Measurements from ENCODE around the gene ZNF212.
"Not testable (repeated sequence)": the region's sequence is repeated elsewhere in the genome, so short reads cannot be mapped to it uniquely, and the experiment has no call there.

The ZNF212 gene

DNA sequence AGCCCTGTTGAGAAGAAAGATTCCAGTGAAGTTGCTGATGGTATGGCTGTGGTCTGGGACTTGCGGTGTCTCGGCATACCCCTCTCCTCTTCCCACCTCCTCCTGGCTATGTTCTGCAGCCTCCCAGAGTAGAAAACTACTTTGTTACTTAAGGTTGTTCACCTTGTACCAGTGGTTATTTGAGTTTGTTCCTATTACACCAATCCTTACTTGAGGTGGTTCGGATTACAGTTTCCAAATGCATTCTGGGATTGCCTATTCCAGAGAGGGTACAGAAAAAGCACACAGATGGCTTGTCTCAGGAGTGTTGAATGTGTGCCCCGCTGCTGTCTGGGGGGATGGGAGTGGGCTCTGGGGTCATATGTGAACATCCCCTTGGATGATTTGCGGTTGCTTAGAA, 15.7 kb downstream of the ZNF212 start:
- DNase-seq, result no peak

DNA sequence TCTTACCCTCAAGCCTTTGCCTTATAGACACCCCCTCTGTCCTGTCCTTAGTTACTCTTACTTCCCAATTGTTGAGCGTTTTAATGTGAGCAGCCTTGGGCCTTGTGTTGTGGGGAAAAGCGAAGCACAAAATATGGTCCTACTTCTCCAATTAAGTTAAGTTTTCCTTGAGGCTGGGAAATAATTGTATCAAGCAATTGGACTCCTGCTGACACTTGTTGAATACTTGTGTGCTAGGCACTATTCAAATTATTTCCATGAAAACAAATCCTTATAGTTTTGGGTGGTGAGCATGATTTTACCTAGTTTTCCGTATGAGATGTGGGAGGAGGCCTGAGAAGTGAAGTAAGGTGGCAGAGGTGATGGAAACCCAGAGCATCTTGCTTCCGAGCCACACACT, 17.1 kb downstream of the ZNF212 start:
- no peak for DNase-seq

DNA sequence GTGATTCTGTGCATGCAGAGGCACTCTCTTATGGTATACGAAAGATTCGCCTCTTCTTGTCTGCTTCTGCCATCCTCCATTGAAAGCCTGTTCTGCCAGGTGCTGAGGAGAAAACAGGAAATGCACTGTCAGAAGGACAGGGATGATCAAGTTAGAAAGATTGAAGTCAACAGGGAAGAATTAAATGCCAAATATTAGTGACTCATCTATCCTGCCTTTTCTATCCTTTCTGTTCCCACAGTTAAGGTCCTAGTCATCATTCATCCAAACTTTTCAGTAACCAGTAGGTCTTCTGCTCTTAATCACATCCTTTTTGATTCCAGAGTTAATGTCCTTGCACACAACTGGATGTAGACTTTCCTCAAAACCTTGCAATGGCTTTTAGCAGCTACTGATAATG, 17.7 kb downstream of the ZNF212 start:
- no peak for DNase-seq

DNA sequence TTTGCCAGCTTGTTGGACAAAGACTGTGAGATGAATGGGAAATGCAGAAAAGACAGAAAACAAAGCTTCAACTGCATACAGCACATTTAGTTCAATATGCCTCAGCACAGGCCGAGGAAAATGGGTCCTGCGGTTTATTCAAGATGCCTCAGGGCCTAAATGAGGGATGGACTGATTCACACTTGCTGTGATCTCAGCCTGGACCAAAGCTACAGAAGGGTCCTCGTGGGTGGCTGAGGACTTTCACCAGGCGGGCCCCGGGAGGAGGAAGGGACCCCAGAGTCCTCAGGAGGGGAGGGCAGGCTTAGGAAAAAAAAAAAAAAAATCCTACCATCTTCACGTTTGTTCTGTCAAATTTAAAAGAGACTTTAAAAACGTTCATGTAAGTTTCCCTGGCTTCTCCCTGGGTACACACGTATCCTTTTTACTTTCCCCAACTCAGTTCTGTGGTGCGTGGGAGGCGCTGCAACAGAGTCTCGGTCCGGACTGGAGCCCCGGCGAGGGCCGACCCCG, 21.9 kb downstream of the ZNF212 start:
- DNase-seq, result peak in 1 of 2 donors; percentile 33

DNA sequence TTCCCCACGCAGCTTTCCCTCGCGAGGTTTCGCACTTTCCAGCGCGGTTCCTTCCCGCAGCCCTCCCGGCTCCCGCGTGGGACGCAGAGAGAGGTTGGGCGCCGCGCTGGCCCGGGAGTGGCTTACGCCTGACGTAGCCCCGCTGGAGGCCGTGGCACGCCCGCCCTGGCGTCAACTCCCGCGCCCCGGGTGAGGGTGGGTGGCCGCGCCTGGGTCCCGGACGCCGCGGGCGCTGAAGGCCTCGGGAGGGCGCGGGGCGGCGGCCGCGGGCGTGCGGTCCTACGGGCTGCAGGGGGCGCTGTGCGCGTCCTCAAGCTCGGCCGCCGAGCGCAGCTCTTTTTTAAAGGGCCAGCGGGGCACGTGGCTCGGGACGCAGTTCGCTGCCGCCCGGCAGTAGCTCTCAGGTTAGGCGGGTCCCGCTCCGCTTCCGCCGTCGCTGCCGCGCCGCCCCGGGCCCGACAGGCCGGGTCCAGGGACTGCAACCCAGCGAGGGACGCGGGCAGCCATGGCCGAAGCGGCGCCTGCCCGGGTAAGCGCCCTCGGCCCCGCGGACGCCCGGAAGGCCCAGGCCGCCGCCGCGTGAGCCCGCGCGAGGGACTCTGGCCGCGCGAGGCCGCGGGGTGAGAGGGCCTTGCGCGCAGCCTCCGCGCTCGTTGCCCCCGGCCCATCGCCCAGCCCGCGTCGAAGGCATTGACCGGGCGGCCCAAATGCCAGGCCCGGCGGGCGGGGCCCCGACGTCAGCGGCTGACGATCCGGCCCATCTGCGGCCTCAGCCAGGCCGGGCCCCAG, 22.6 kb downstream of the ZNF212 start, which contains the start of gene ZNF783:
TSS of gene ZNF783 (plus strand) at position 368 of the 789 bp plus-strand sequence. CDS start at position 506, 138 bp downstream.
- DNase-seq, result peak; percentile 85 to 87

DNA sequence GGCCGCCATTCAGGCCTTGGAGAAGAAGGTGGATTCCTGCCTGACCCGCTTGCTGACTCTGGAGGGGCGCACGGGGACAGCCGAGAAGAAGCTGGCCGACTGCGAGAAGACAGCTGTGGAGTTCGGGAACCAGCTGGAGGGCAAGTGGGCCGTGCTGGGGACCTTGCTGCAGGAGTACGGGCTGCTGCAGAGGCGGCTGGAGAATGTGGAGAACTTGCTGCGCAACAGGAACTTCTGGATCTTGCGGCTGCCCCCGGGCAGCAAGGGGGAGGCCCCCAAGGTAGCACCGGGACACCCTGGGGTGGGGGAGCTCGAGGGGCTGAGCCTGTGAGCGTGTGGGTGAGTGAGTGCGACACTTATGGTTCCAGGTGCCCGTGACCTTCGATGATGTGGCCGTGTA, 27.0 kb downstream of the ZNF212 start:
- DNase-seq, result no peak

DNA sequence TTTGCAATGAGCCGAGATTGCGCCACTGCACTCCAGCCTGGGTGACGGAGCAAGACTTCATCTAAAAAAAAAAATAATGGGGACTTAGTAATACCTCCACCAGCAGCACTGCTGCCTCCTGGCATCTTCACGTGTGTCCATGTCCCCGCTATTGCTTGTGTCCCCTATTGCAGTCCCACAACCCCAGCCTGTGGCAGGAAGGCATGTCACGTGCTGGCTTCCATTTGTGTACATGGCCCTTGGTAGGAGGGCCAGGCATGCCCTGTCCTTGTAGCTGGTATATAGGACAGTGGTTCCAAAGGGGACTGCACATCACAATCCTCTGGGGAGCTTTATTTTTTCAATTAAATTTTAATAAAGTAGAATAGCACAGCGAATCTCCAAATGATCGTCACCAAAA, 28.3 kb downstream of the ZNF212 start:
- DNase-seq, result no peak

DNA sequence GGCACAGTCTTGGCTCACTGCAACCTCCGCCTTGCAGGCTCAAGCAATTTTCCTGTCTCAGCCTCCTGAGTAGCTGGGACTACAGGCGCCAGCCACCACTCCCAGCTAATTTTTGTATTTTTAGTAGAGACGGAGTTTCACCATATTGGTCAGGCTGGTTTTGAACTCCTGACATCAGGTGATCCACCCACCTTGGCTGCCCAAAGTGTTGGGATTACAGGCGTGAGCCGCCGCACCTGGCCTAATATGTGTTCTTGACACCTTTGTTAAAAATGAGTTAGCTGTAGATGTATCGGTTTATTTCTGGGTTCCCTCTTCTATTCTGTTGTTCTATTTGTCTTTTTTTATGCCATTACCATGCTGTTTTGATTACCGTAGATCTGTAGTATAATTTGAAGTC, 35.0 kb downstream of the ZNF212 start:
- not testable (repeated sequence) for DNase-seq

DNA sequence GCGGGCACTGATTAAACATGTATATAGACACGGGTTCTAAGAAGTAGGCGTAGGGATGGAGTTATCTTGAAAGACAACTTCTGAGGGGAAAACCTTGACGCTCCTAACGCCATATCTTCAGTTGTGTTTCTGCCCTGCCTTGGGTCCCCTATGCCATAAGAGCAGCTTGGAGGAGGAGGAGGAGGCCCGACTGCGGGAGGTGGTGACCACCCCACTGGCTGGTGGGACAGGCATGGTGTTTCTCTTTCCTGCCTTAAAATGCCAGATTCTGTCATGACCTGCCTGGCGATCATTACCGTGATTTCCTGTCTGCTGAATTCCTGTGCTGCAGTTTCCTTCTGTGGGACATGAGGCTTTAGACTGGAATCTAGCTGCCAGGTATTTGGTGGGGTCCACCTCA, 38.4 kb downstream of the ZNF212 start:
- DNase-seq, result no peak

DNA sequence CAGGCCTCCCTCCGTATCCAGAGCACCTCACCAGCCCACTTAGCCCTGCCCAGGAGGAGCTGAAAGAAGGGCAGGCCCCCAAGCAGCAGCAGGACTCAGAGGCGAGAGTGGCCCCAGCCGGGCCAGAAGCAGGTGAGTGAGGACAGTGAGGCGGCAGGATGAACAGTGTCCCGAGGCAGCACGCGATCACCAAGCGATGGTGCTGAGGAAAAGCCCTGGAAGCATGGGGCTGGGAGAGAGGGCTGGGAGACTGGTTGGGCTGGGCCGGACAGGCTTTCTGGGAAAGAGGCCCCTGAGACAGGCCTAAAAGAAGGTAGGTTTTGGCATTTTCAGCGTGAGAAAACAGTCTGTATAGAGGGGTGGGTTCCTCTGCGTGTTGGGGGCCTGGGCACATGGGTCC, 38.9 kb downstream of the ZNF212 start:
- DNase-seq, result no peak

DNA sequence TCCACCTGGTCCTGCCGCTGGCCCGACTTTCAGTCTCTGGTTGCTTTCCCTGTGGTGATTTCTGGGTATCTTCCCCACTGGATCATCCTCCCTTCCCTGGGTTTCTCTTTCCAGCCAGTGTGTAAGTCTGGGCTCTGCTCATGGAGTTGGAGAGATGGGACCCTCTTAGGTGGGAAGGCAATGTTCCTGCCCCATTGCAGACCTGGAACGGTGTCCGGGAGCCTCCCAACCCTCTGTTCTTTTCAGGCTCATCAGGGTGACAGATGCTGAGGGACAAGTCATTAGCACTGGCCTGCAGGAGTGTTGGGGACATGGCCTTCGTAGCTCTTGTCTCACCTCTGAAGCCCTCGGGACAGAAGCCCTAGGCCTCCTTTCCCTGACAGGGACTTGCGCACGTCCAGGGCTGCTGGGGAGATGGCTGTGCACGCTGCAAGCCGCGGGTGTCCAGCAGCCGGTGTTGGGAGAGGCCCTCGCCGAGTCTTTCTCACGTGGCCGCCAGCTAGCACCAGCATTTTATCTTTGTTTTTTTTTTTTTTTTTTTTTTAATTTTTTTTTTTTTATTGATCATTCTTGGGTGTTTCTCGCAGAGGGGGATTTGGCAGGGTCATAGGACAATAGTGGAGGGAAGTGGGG, 39.8 kb downstream of the ZNF212 start:
- DNase-seq, result no peak

DNA sequence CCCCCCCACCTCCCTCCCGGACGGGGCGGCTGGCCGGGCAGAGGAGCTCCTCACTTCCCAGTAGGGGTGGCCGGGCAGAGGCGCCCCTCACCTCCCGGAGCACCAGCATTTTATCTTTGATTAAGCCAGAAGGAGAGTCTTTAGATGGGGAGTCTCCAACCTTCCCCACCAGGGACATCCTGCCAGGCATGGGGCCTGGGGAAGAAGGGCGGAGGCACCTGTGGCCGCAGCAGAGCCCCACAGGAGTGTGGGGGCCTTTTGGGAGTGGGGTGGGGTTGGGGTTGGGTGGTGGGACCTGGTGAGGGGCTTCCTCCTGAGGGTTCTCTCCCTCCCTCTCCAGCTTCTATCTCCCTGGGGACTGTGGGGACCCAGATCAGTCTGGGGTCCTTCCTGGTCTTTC, 40.7 kb downstream of the ZNF212 start:
- no peak for DNase-seq

DNA sequence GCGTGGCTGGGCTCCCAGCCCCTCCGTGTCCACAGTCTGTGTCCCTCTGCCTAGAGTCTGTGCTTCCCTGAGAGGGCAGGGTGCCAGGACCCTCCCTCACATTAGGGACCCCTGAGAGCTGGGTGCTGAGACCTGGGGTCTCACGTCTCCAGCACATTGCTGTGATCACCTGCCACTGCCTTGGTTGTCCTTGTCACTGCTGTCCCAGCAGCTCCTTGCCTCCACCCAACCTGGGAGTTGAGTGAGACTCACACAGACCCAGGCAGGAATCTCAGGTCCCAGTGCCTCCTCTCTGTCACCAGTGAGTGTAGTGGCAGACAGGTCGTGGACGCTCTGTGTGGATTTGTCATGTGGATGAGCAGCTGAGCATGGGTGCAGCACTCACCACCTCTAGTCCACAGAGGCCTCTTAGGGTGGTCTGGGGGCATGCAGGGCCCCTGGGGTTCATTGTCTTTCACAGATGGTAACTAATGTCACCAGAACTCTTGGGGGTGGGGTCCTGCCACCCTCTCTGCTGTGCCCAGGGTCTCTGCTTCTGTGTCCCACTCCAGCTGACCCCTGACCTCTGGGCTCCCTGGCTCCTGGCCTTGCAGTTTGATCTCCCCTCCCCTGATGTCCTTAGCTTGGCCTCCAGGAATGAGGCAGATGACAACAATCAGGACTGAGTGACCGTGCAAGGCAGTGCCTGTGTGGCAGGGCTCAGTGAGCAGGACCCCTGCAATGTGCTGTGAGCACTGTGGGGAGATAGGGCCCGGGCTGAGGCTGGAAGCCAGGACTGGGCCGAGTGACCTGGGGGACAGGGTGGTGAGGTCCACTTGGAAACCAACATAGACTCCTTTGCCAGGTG, 41.4 kb downstream of the ZNF212 start:
- no peak for DNase-seq

DNA sequence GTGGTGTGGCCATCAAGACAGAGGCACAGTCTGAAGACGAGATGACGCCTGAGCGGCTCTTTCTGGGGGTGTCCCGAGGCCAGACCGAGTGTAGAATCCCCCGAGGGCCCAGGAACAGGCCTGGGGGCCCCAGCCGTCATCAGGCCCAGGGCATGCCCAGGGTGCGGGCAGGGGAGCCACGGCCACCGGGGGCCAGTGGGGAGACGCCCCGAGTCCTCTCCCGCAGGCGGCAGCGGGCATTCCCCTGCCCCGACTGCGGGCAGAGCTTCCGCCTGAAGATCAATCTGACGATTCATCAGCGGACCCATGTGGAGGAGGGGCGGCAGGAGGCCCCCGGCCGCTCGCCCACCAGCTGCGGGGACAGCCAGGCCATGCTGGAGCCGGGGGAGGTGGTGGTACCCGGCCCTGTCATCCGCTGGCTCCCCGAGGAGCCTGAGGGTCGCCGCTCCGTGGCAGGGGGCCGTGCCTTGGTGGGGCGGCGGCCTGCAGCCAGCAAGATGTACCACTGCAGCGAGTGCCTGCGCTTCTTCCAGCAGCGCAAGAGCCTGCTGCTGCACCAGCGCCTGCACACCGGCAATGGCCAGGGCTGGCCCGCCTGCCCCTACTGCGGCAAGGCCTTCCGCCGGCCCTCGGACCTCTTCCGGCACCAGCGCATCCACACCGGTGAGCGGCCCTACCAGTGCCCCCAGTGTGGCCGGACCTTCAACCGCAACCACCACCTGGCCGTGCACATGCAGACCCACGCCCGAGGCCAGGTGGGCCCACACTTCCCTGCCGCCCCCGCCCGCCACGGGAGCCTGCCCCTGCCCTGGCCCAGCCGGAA, 42.3 kb downstream of the ZNF212 start:
- no peak for DNase-seq

DNA sequence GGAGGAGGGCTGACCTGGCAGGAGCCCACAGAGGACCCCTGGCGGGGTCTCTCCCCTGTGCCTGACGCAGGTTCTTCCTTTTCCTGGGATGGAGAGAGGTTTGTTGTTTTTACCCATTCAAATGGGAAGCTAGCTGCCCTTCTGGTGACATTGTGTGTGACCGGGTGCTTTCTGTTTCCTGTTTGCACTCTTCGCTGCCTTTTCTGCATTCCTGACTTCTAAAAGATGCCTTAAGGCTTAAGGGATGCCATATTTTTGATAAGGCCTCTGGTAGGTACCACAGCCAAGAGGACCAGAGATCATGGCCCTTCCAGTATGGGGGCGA, 42.8 kb downstream of the ZNF212 start:
- DNase-seq, result no peak

DNA sequence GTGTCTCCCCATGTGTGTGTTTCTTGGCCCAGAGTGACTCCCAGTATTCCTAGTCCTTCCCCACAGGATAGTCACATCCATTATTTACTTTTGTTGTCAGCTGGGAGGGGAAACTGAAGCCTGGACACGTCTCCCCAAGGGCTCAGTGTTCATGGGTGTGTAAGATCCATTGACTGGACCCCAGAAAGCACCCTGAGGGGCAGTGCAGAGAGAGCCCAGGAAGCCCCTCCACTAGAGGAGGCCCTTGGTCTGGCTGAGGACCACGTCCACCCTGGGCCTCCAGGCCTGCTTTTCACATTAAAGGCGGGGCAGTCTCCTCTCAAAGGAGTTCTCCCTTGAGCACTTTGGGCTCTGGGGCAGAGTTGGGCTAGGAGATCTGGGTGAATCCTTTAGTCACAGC, 43.9 kb downstream of the ZNF212 start:
- no peak for DNase-seq

DNA sequence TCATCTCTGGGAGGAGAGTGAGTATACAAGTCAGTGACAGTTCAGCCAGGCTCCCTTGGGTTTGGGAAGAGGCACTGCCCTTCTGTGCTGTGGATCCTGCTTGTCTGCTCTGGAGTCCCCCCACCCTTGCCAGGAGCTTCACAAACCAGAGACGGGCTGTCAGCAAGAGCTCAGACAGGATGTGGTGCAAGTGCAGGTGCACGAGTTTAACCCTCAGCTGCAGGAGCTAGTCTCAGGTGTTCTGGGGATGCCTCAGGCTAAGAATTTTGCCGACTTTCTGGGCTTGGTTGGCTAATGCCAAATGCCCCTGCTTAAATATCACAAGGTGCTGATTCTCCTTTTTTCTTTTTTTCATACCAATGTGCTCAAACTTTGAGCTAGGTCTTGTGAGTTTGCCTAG, 44.9 kb downstream of the ZNF212 start:
- peak in 1 of 2 donors; percentile 32 for DNase-seq

DNA sequence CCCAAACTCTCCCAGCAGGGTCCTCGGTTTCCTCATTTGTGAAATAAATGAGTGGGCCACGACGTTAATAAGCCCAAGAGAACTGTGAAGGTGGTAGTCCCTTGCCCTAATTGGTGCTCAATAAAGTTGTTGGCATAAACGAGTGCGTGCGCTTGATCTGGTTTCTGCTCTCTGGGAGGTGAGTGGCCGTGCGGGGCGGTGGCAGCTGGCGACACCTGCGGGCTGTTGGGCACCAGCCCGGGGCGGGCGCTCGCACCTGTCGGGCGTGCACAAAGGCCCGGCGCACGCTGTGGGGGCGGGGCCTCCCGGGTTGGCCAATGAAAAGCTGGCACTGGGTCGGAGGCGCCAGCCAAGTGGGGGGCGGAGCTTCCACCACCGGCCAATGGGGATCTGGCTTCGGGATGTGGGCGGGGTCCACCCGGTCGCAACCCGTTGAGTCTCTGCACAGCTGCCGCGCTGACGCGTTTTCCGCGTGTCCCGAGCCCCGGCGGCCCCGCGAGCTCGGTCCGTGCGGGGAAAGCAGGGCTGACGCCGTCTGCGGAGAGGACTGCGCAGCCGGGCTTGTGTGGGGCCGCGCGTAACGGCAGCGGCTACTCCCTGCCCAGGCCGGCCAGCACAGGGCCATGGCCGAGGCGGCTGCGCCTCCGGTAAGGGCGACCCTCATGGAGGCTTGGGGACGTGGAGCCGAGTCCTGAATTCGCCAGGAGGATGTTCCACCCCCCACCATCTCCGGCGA, 45.6 kb downstream of the ZNF212 start:
- peak; percentile 98 to 99 for DNase-seq

DNA sequence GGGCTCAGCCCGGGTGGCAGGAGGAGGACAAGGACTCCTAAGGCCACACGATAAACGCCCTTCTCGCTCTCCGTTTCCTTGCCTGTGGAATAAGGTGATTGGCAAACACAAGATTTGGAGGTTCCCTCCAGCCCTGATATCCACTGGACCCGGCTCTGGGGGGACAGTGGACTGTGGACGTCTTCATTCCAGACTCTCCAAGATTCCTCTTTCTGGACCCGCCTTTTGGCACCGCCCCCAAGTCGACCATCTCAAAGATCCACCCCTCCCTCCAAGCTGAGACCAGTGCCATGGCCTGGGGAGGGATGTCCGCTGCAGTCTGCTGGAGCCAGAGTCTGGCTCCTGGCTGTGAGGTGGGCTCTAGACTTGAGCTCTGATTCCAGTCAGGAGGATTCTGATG, 46.2 kb downstream of the ZNF212 start:
- DNase-seq, result no peak

DNA sequence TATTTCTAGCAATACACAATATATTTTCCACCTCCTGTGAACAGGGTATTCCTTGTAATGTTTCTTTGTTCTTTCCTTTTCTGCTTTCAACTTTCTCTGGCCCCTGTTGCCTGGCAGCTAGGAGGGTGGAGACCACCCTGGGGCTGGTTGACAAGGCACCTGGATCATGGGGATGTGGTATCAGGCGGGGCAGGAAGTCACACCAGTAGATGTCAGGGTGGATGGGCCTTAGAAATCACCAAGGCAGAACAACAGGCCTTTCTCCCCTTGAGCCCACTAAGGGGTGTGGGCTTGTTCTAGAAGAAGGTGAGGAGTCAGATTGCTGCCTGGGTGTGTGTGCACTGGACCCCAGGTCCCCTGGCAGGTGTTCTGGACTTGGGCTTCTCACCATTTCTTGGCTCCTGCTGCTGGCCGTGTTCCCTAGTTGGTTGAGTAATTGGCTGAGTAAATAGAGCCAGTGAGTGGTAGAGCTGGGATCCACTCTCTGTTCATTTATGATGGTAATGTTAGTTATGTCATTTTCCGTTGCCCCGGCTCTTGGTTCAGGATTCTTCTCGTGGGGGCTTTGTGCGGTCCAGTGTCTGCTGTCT, 47.5 kb downstream of the ZNF212 start:
- DNase-seq, result no peak

DNA sequence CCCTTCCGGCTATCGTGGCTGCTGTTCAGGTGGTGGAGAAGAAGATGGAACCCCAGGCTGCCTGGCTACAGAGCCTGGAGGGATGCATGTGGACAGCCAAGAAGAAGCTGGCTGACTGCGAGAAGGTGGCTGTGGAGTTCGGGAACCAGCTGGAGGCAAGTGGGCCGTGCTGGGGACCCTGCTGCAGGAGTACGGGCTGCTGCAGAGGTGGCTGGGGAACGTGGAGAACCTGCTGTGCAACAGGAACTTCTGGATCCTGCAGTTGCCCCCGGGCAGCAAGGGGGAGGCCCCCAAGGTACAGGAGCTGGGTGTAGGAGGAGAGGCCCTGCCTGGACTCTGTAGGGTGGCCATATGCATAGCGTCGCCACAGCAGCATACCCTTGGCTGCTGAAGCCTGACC, 48.2 kb downstream of the ZNF212 start:
- no peak for DNase-seq

DNA sequence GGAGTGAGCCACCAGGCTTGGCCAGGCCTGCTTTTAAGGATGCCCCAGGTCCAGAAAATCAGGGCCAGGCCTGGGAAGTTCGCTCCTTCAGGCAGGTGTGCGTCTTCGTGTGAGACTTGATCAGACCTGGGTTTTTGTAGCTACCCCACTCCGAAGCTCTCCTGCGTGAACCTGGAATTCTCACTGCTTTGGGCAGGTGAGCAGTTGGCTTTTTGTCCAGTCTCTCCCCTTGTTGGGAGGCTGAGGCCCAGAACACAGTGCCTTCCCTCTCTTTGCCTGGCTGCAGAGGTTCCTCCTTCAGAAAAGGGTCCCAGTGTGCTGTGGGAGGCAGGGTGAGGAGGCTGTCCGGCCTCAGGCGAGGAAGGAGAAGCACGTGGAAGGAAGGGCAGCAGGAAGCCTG, 49.8 kb downstream of the ZNF212 start:
- no peak for DNase-seq
